Endothelial cell of hepatic sinusoid (primary cell): ENCODE data around the gene MVB12B.
"Not testable (repeated sequence)": the region's sequence is repeated elsewhere in the genome, so short reads cannot be mapped to it uniquely, and the experiment has no call there.

Source experiments
- in situ Hi-C: cut with HindIII; loops from 2 replicates; pipeline ENCODE4 v1.10.0; 2017; ENCODE audit warnings: low sequenced_read_pairs

MVB12B gene

DNA sequence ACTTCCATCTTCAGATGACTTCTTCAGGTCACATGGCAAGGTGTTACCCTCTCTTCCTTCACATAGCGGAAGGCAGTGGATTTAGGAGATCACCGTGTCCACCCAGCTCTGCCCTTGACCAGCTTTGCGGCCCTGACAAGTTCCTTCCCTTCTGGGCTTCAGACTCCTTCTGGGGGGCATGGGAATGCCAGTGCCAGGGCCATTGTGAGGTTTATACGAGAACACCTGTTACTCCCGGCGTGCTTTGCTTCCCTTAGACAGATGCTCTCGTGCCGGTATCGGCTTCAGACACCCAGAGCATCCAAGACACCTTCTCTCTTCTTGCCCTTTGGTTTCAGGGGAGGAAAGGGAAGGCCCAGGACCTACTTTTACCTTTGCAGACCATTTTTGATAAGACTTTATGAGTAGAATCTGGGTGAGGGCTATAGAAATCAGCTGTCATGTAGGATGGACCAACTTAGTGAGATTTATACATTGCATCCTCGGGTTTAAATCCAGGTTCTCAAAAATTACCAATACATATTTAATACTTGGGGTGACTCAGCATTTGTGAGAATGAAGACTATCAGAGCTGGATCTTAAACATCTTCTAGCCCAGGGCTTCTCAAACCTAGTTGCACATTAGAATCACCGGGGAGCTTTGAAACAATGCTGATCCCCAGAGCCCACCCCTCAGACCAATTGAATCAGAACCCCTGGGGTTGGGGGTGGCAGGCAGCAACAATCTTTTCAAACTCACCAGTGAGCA, 138.2 kb downstream of the MVB12B start:
- in situ Hi-C loops, result no loop called here

DNA sequence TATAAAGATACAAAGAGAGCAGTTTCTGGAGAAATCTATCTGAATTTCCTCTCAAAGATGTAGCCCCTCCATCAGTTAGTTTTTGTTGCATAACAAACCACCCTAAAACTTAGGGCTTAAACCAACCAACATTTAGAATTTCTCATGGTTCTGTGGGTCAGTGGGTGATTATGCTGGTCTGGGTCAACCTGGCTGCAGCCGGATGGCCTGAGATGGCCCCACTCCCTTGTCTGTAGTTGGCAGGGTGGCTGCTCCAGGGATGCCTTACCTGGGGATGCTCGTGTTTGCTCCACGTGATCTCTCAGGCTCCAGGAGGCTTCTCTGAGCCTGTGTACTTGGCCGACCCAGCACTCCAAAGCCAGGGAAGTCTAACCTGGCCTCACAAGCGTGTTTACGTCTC, 139.3 kb downstream of the MVB12B start:
- in situ Hi-C loops, result no loop called here

- in situ Hi-C loops, result no loop called here
Observed at GRCh38 chr9:126468141-126468825, 141.7 kb downstream of the MVB12B start.

GRCh38 chr9:126470241-126470993, 143.8 kb downstream of the MVB12B start:
- in situ Hi-C loops, result no loop called here

- in situ Hi-C loops, result no loop called here
Observed at GRCh38 chr9:126471084-126471624, 144.5 kb downstream of the MVB12B start.

- in situ Hi-C loops, result no loop called here
Observed at GRCh38 chr9:126472198-126472947, 145.7 kb downstream of the MVB12B start.

GRCh38 chr9:126472948-126473298, 146.3 kb downstream of the MVB12B start:
- in situ Hi-C loops, result no loop called here

GRCh38 chr9:126474206-126474765, 147.7 kb downstream of the MVB12B start:
- in situ Hi-C loops, result no loop called here

DNA sequence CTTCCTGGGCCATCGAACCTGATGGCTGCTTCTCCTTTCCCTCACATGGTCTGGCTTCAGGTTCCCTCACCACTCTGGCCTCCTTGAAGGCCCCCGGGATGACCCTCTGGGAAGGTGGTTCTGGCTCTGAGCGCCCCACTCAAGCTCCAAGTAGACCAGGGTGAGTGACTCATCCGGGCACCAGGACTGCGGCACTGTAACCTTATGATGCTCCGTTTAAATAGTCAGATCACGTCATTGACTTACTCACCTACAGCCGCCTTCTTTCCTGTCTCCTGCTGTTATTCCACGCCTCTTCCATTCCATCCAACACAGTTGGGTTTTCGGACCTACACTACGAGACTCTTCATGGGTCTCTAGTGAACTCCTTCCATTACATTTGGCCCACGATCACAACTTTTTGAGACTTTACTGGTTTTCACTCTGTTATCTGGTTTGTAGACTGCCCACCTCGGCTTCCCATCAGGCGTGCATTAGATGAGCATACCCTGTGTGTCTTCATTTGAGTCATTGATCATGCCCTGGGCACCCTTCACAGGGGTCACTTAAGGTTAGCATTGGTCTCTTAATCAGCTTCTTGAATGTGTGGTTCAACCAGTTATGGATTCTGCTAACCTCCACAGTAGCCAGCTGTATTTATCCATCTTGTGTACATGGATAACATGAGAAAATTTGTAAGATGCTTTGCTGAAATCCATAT, 148.3 kb downstream of the MVB12B start:
- in situ Hi-C loops, result no loop called here

DNA sequence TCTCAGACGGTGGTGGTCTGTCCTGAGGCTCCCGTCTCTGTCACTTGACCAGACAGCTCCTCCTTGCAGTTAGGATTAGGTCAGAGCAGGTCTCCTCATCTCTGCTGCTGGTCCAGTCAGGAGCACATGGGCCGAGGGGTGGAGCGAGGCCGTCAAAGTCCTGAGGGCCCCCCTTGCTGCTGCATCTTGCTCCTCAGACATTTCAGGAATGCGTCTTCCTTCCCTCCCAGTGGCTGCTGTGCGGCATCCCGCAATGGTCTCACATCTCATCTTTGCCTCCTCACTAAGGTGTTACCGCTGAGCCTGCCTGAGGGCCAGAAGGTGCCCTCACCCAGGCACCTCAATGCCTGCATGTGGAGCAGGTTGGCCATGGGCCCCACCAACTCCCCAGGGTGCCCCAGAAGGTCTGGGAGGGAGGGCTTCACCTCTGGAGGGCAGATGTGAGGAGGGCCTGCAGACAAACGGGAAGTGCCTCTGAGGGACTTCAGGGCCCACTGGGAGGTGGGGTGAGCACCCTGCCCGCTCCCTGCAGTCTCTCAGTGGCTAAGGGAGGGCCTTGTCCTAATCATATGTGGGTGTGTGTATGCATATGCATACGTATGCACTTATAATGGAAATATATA, 149.4 kb downstream of the MVB12B start:
- in situ Hi-C loops, result no loop called here

- in situ Hi-C loops, result not testable (repeated sequence)
Observed at GRCh38 chr9:126477432-126477831, 150.8 kb downstream of the MVB12B start.

DNA sequence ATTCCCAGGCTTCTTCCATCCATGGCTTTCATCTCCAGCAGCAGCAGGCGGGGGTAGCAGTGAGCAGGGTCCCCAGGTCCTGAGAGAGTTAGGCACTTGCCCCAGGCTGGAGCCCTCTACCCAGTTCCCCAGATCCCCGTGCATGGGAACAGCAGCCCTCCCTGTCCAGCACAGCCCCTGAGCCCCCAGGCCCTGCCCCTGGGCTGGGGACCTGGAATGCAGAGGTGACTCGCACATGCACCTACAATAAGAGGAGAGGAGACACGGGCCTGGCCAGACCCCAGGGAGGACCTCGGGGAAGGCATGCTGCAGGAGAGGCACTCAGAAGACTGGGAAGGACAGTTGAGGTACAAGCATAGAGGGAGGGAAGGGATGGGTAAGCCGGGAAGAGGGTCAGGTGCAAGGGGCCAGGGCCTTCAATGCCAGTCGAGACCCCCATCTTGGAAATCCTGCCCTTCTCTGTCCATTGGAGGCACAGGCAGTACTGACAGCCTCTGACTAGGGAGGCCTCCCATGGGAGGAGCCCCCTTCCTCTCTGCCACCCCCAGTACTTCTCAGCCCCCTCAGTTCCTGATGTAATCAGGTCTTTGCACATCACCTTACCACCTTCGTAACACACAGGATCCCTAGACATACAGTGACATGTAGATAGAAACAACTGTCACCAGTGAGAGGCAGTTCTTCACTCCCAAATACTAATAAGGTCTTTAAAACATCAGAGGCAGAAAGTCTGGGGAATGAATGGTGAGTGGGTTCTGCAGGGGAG, 151.8 kb downstream of the MVB12B start:
- in situ Hi-C loops, result no loop called here

DNA sequence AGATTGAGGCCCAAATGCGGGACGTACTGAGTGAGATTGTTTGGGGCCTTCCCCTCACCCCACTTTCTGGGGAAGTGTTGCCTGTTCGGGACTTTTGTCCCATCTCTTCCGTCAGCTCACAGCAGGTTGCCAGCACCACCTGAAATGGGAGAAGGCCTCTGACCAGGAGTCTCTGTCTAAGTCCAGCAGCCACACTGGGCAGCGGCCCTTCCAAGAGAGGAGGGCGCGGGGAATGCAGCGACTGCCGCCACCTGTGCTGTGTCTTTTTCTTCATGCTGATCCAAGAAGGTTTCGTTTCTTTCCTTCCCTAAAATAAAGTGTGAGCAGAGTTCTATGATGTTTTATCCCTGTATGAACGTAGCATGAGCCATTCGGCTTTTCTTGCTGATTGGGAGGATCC, 152.9 kb downstream of the MVB12B start:
- in situ Hi-C loops, result no loop called here

DNA sequence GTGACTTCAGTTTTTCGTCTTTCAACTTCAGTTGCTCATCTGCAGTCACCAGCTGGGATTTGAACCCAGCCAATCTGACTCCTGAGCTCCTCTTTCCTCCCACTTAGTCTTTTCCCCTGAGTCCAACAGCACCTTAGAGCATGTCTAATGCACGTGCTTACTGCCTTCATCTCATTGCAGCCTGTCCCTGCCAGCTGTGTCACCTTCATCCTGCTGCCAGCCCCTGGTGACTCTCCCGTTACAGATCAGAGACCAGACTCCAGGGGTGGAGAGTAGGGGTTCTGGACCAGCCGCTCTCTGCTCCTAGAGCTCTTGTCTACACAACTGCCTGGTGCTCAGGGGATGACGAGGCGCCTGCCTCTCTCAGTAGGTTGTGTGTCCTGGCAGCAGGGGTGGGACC, 154.2 kb downstream of the MVB12B start:
- in situ Hi-C loops, result no loop called here

GRCh38 chr9:126481862-126482261, 155.2 kb downstream of the MVB12B start:
- in situ Hi-C loops, result no loop called here

GRCh38 chr9:126482361-126483044, 155.9 kb downstream of the MVB12B start:
- in situ Hi-C loops, result no loop called here

DNA sequence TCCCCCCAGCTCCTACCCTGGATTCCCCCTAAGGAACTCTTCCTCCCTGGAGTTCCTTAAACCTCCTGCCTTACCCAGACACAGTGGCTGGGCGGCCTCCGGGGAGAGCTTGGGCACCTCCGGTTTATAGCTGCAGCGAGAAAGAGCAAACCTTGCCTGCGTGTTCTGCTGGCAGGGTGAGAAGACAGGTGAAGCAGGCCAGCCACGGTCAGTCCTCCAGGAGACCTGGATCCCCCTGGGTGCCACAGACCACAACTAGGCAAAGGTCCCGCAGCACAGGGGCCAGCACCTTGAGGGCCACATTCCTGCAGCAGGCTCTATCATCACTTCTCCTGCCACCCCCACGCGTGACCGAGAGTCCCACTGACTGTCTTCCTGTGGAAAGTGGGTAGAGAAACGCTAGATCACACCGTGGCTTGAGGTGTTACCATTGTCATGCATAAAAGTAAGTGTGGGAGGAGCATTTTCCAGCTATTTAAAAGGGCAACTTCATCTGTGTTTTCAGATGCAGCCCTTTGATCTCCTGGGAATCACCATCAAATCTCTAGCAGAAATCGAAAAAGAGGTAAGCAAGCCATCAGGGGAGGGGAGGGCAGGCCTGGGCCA, 156.9 kb downstream of the MVB12B start:
- in situ Hi-C loops, result no loop called here

DNA sequence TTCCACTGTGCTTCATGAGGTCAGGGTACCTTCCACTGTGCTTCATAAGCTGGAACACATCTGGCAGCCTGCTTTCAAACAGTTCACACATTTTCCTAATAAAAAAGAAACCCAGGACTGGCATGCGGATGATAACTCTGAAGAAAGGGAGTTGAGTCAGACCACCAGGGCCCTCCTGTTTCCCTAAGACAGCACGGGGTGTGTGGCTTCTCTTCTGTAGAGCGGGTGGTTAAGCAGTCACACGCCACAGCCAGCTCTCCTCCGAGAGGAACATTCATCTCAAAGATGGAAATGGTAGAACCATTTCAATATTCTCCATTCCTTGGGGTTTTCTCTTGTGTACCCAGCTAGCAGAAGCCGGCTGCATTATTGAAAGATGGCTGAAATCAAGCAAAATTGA, 159.0 kb downstream of the MVB12B start:
- in situ Hi-C loops, result no loop called here
